ENCODE results near the gene PRKG1.
"Not testable (repeated sequence)": the region's sequence is repeated elsewhere in the genome, so short reads cannot be mapped to it uniquely, and the experiment has no call there.

Gene PRKG1

GRCh38 chr10:51748959-51749358 lies 674.7 kb downstream of the PRKG1 start:
- DNase-seq (ENCODE audit: low read depth, low spot score), result no peak

- no peak for DNase-seq (ENCODE audit: low read depth, low spot score)
Measured at GRCh38 chr10:51758366-51758765, 684.1 kb downstream of the PRKG1 start.

- not testable (repeated sequence) for DNase-seq (ENCODE audit: low read depth, low spot score)
Measured at GRCh38 chr10:51758838-51759237, 684.6 kb downstream of the PRKG1 start.

- no peak for DNase-seq (ENCODE audit: low read depth, low spot score)
Measured at GRCh38 chr10:51759896-51760534, 685.7 kb downstream of the PRKG1 start.

- DNase-seq (ENCODE audit: low read depth, low spot score), result no peak
Measured at GRCh38 chr10:51760864-51761640, 686.8 kb downstream of the PRKG1 start.

GRCh38 chr10:51763746-51764145 lies 689.5 kb downstream of the PRKG1 start:
- no peak for DNase-seq (ENCODE audit: low read depth, low spot score)

GRCh38 chr10:51765284-51765971 lies 691.1 kb downstream of the PRKG1 start:
- no peak for DNase-seq (ENCODE audit: low read depth, low spot score)

GRCh38 chr10:51766423-51767102 lies 692.3 kb downstream of the PRKG1 start:
- no peak for DNase-seq (ENCODE audit: low read depth, low spot score)

- DNase-seq (ENCODE audit: low read depth, low spot score), result no peak
Measured at GRCh38 chr10:51767103-51767763, 692.9 kb downstream of the PRKG1 start.

GRCh38 chr10:51768886-51769465 lies 694.7 kb downstream of the PRKG1 start:
- no peak for DNase-seq (ENCODE audit: low read depth, low spot score)

- no peak for DNase-seq (ENCODE audit: low read depth, low spot score)
Measured at GRCh38 chr10:51770709-51771108, 696.4 kb downstream of the PRKG1 start.

- DNase-seq (ENCODE audit: low read depth, low spot score), result no peak
Measured at GRCh38 chr10:51772387-51772786, 698.1 kb downstream of the PRKG1 start.

GRCh38 chr10:51773681-51774080 lies 699.4 kb downstream of the PRKG1 start:
- no peak for DNase-seq (ENCODE audit: low read depth, low spot score)

- DNase-seq (ENCODE audit: low read depth, low spot score), result no peak
Measured at GRCh38 chr10:51783941-51784340, 709.7 kb downstream of the PRKG1 start.

GRCh38 chr10:51786016-51786683 lies 711.9 kb downstream of the PRKG1 start:
- DNase-seq (ENCODE audit: low read depth, low spot score), result no peak

- no peak for DNase-seq (ENCODE audit: low read depth, low spot score)
Measured at GRCh38 chr10:51786684-51787035, 712.4 kb downstream of the PRKG1 start.

- DNase-seq (ENCODE audit: low read depth, low spot score), result no peak
Measured at GRCh38 chr10:51788273-51788672, 714.0 kb downstream of the PRKG1 start.

- DNase-seq (ENCODE audit: low read depth, low spot score), result no peak
Measured at GRCh38 chr10:51789118-51789517, 714.8 kb downstream of the PRKG1 start.

GRCh38 chr10:51789903-51790302 lies 715.6 kb downstream of the PRKG1 start:
- no peak for DNase-seq (ENCODE audit: low read depth, low spot score)

GRCh38 chr10:51792678-51793077 lies 718.4 kb downstream of the PRKG1 start:
- no peak for DNase-seq (ENCODE audit: low read depth, low spot score)

GRCh38 chr10:51800121-51800520 lies 725.8 kb downstream of the PRKG1 start:
- DNase-seq (ENCODE audit: low read depth, low spot score), result no peak

Data from activated CD4-positive, CD25-positive, alpha-beta regulatory T cell treated with anti-CD3 and anti-CD28 coated beads, Interleukin-2, amount 50 U/mL, for 16 hours (primary cell).